Ecto neural progenitor cell (in vitro differentiated cells): ENCODE measurements around the gene RPS19.
A peak's percentile ranks its signal among the peaks of the same experiment; 100 is the strongest.
"Not testable (repeated sequence)": the region's sequence is repeated elsewhere in the genome, so short reads cannot be mapped to it uniquely, and the experiment has no call there.

Source experiments
- DNase-seq: peaks from one replicate; pipeline ENCODE4 v3.0.0-alpha.2; 2018; ENCODE audit warnings: low spot score

RPS19 gene

GRCh38 chr19:41860419-41861115, 512 bp downstream of the RPS19 start:
- no peak for DNase-seq

GRCh38 chr19:41861116-41861768, 1.2 kb downstream of the RPS19 start:
- no peak for DNase-seq

- no peak for DNase-seq
Observed at GRCh38 chr19:41861846-41862245, 1.8 kb downstream of the RPS19 start.

GRCh38 chr19:41862445-41862986, 2.5 kb downstream of the RPS19 start:
- DNase-seq: no peak

- no peak for DNase-seq
Observed at GRCh38 chr19:41863209-41863931, 3.3 kb downstream of the RPS19 start.

GRCh38 chr19:41864374-41864773, 4.3 kb downstream of the RPS19 start:
- no peak for DNase-seq

- DNase-seq: no peak
Observed at GRCh38 chr19:41866284-41866683, 6.2 kb downstream of the RPS19 start.

- DNase-seq: no peak
Observed at GRCh38 chr19:41868120-41868988, 8.3 kb downstream of the RPS19 start.

GRCh38 chr19:41868989-41869300, 8.9 kb downstream of the RPS19 start:
- DNase-seq: no peak

- DNase-seq: no peak
Observed at GRCh38 chr19:41869374-41869955, 9.4 kb downstream of the RPS19 start.

- DNase-seq: no peak
Observed at GRCh38 chr19:41870401-41870873, 10.4 kb downstream of the RPS19 start.

GRCh38 chr19:41871573-41872383, 11.7 kb downstream of the RPS19 start:
- DNase-seq: no peak

GRCh38 chr19:41872384-41872774, 12.3 kb downstream of the RPS19 start:
- DNase-seq: no peak

GRCh38 chr19:41872775-41873647, 13.0 kb downstream of the RPS19 start:
- DNase-seq: peak; percentile 83

GRCh38 chr19:41875973-41876372, 15.9 kb downstream of the RPS19 start:
- DNase-seq: not testable (repeated sequence)

GRCh38 chr19:41876847-41877832, 17.1 kb downstream of the RPS19 start, which contains the start of gene CD79A:
Gene CD79A, plus strand, starts transcription at chr19:41877279. Its CDS starts 26 bp downstream, at chr19:41877305.
- DNase-seq: no peak

- DNase-seq: no peak
Observed at GRCh38 chr19:41877916-41878905, 18.2 kb downstream of the RPS19 start.
